HG02885 (cell line): Measurements from ENCODE around the gene INPP4B.

Source experiments
- ATAC-seq: cut with Tn5 transposase; IDR thresholded peaks from one replicate; pipeline ENCODE4 v1.9.1; 2021; ENCODE audit warnings: mild to moderate bottlenecking; ENCODE audit not compliant: unreplicated experiment, poor library complexity

The INPP4B gene

GRCh38 chr4:142743121-142743825 is 102.8 kb downstream of the INPP4B start:
- ATAC-seq, result no peak

GRCh38 chr4:142741995-142742394 is 104.1 kb downstream of the INPP4B start:
- ATAC-seq, result no peak

- ATAC-seq, result no peak
Observed at GRCh38 chr4:142728233-142728632, 117.9 kb downstream of the INPP4B start.

DNA sequence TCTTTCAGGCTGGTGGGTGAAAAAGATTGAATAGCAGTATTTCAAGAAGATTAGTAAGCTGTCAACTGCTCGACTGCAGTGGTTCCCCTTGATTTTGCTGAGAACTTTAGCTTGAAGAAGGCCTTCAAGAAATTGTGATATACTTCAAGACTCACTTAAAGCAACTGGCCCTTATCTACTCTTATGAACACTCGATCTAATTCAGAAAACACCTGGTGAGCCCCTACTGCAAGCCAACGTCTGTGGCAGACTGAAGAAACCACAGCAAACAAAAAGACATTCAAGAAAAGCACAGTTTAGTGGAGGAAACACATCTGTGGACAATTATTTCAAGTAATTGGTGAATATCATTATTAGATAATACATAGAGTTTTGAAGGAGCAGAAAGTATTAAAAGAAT is 119.0 kb downstream of the INPP4B start:
- ATAC-seq, result no peak

DNA sequence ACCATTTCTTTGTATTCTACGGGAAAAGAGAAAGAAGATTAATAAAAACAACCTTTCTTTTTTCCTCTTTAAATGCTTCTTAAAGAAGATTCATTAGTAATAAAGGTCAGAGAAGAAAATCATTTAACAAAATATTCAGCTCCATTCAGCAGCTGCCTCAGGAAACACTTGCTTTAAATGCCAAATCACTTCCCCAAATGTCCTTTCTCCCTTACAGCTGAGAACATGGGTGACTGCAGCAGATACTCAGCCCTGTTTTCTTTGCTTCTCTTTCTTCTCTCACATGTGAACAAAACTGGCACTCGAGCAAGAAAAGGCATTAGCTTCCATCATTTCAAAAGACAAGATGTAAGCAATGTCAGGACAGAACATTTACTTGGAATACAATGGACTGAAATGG is 120.2 kb downstream of the INPP4B start:
- no peak for ATAC-seq

- no peak for ATAC-seq
Observed at GRCh38 chr4:142721187-142721586, 124.9 kb downstream of the INPP4B start.

- no peak for ATAC-seq
Observed at GRCh38 chr4:142719854-142720541, 126.1 kb downstream of the INPP4B start.

DNA sequence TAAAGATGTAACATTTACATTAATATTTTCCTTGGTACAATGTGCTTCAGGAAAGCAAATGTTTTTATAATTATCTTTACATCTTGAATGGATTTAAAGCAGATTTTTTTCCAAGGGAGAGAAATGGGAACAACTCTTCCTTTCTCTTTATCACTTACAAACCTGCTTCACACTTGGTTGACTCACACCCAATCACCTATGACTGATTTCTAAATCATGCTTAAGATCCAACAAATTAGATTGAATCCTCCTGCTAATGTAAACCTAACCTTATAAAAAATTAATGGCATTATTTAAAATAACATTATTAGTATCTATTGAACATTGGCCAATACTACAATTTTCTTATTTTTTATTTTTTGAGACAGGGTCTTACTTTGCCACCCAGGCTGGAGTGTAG is 127.1 kb downstream of the INPP4B start:
- no peak for ATAC-seq

- no peak for ATAC-seq
Observed at GRCh38 chr4:142715727-142716126, 130.4 kb downstream of the INPP4B start.

DNA sequence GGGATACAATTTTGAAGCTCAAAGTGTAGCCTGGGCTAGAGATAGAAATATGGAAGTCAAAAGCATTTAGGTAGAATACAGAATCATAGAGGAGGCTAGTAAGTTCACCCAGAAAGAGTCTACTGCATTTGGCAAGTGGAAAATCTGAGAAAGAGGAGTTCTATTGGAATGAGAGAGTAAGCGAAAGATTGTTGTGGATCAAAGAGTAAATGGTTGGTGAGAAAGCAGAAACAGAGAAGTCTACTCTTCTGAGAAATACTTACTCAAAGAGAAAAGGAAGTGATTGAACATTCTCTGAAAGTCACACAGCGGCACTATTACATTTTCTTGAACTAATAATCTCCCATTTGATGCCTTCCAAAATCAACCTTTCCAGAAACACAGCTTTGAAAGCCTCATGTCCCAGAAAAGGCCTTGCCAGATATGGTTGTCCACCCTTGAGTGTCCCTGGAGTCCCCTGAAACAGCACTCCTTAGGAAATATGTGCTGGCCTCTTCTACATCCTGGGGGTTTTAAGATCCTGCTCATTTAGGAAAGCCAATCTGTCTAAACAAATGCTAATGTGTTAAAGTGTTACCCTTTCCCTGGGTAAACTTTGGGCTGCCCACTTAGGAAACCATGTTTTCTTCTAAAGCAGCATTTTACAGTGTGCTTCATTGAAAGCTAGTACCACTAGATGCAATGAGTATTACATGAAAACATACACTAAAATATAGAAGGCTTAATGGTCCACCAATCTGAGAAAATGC is 132.6 kb downstream of the INPP4B start:
- no peak for ATAC-seq

DNA sequence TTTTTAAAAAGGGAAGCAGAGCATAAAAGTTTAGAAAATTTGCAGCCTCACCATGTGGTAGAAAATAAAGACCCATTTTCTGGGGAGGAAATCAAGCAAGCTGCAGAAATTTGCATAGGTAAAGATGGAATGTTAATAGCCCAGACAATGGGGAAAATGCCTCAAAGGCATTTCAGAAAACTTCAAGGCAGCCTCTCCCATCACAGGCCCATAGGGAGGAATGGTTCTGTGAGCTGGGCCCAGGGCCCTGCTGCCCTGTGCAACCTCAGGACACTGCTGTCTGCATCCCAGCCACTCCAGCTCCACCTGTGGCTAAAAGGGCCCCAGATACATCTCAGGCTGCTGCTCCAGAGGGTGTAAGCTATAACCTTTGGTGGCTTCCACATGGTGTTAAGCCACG is 137.9 kb downstream of the INPP4B start:
- ATAC-seq, result no peak

DNA sequence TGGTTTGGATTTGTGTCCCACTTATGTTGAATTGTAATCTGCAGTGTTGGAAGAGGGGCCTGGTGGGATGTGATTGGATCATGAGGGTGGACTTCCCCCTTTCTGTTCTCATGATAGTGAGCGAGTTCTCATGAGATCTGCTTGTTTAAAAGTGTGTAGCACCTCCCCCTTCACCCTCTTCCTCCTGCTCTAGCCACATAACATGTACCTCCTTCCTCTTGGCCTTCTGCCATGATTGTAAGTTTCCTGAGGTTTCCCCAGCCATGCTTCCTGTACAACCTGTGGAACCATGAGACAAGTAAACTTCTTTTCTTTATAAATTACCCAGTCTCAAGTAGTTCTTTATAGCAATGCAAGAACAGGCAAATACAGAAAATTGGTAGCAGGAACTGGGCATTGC is 138.7 kb downstream of the INPP4B start:
- no peak for ATAC-seq

GRCh38 chr4:142706381-142706780 is 139.7 kb downstream of the INPP4B start:
- ATAC-seq, result no peak

GRCh38 chr4:142705820-142706219 is 140.3 kb downstream of the INPP4B start:
- no peak for ATAC-seq

DNA sequence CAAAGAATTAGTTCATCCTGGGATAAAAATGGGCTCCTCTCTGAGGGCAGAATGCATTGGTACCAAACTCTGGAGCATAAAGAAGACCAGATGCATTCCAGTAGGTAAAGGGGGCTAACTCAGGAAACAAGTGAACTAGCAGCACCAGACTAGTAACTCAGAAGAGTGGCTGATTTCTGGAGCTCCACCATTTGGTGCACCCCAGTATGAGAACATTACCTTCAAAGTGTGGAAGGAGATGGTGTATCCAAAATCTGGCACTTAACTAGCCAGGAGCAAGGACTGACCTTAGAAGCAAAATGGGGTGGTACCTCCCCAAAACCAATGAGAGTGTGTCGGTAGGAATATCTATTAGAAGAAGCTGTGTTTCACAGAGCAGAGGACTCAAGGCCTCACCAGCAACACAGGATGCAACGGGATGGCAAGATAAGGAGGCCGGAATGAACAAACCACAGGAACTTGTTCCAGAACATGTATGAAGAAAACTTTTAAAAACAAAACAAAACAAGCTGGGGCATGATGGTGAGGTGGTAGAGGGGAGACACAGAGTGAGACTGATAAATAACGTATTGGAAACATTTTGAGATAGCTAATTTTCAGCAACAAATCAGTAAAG is 142.3 kb downstream of the INPP4B start:
- ATAC-seq, result no peak

GRCh38 chr4:142701017-142701416 is 145.1 kb downstream of the INPP4B start:
- no peak for ATAC-seq

DNA sequence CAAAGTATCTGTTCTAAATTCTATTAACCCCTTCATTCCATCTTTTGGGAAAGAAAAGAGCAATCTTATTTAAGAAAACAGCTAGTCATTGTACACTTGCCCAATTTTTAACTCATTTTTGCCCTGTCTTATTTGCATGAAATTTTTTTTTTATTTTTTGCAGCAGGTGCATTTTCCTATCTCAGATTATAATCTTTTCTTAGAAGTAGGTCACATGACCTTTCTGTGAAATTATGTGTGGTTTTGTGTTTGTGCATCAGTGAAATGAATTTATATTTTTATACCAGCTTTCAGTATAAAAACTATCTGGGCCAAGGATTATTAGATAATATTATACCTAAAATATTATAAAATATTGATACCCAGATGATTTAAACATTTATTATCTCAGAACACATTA is 145.6 kb downstream of the INPP4B start:
- no peak for ATAC-seq

GRCh38 chr4:142698552-142698951 is 147.5 kb downstream of the INPP4B start:
- no peak for ATAC-seq

- ATAC-seq, result no peak
Observed at GRCh38 chr4:142697928-142698327, 148.2 kb downstream of the INPP4B start.

DNA sequence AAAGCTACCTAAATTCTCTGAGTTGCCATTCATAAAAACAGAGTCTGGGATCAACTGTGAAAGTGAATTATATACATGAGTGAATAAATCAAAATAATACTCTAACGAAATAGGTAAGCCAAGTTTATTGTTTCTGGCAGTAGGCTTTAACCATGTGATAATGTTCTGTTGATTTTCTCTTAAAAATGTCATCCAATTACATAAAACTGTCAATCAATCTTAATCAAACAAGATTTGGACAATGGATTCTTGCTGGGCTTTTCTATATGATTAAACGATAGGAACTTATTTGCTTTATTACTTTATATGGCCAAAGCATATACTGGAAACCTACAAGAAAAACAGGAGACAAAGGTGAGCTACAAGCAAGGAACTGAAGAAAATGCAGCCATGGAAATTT is 148.8 kb downstream of the INPP4B start:
- ATAC-seq, result no peak
